Brain microvascular endothelial cell (primary cell): ENCODE results near the gene BMPR1A.

Experiments
- DNase-seq: peaks from one replicate; pipeline ENCODE4 v3.0.0-alpha.2; 2020
- H3K27ac ChIP-seq: fragments of 250-450 bp; sonication (Bioruptor Pico); 2 replicates; pipeline ENCODE4 v1.5.1; 2020; ENCODE audit warnings: mild to moderate bottlenecking, moderate library complexity
- H3K27me3 ChIP-seq: fragments of 250-450 bp; sonication (Bioruptor Pico); replicated peaks from 2 replicates; pipeline ENCODE4 v1.5.1; 2020; ENCODE audit warnings: mild to moderate bottlenecking
- H3K36me3 ChIP-seq: fragments of 250-450 bp; sonication (Bioruptor Pico); replicated peaks from 2 replicates; pipeline ENCODE4 v1.5.1; 2020; ENCODE audit warnings: mild to moderate bottlenecking
- H3K4me3 ChIP-seq: 2 replicates; pipeline ENCODE4 v1.5.1; 2011; ENCODE audit warnings: low read depth, mild to moderate bottlenecking, control low read depth, low read length, moderate library complexity
- CTCF ChIP-seq: IDR thresholded peaks from 2 replicates; pipeline ENCODE4 v1.5.1; 2011; ENCODE audit warnings: low read depth, mild to moderate bottlenecking, moderate library complexity, low read length, control low read depth, inconsistent platforms; ENCODE audit errors: missing control alignments
- in situ Hi-C: cut with HindIII; loops from 2 replicates; pipeline ENCODE4 v1.10.0; 2017; ENCODE audit warnings: low sequenced_read_pairs, low pct_ligation_motif_present

BMPR1A gene

DNA sequence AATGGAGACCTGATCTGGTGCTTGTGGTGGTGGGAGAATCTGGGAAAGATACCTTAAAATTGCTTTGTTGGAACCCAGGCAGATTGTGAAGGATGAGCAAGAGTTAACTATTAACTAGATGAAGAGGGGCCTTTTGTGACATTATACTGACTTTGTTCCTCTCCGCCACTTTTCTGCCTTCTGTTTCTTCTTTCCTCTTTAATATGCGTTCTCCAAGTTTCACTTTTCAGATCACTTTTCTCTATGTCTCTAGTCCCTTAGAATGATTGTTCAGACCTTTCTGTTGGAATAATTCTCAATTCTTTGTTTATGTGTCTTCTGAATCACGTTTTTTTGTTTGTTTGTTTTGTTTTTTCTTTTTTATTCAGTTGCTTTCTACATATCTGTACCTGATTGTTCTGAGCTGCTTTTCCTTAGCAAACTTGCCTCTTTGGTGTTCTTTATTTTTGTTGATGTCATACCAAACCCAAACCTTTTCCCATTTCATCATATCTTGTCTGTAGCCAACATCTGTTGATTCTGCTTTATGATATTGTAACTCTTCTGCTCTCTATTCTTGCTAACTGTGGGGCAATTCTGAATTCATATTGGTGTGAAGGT, 2.8 kb downstream of the BMPR1A start:
- Histone ChIP-seq H3K27me3 (no peaks in the 10 kb centered on the region), H3K4me3 (no peak overlapping the region), H3K36me3 (no peaks in the 10 kb centered on the region), H3K27ac (no peak overlapping the region)
- in situ Hi-C loops: no loop called here
- TF ChIP-seq CTCF: no peak
- DNase-seq: no peak

- H3K36me3 ChIP-seq: no peaks in the 10 kb centered on the region
- TF ChIP-seq CTCF: no peak
- no peak for DNase-seq
- in situ Hi-C loops: no loop called here
- no peak overlapping the region for H3K27ac ChIP-seq
- no peaks in the 10 kb centered on the region for H3K27me3 ChIP-seq
- no peak overlapping the region for H3K4me3 ChIP-seq
Measured at GRCh38 chr10:86763404-86763803, 7.0 kb downstream of the BMPR1A start.

- Histone ChIP-seq H3K4me3 (no peak overlapping the region), H3K27ac (no peak overlapping the region), H3K27me3 (no peaks in the 10 kb centered on the region), H3K36me3 (no peaks in the 10 kb centered on the region)
- no peak for TF ChIP-seq CTCF
- DNase-seq: no peak
- in situ Hi-C loops: no loop called here
Measured at GRCh38 chr10:86765548-86765947, 9.1 kb downstream of the BMPR1A start.

GRCh38 chr10:86768412-86769062, 12.1 kb downstream of the BMPR1A start:
- no peak overlapping the region for H3K4me3 ChIP-seq
- in situ Hi-C loops: no loop called here
- no peak for TF ChIP-seq CTCF
- H3K36me3 ChIP-seq: no peaks in the 10 kb centered on the region
- no peak for DNase-seq
- no peaks in the 10 kb centered on the region for H3K27me3 ChIP-seq
- no peak overlapping the region for H3K27ac ChIP-seq

- H3K4me3 ChIP-seq: no peak overlapping the region
- no peak for TF ChIP-seq CTCF
- no peak overlapping the region for H3K27ac ChIP-seq
- in situ Hi-C loops: no loop called here
- H3K36me3 ChIP-seq: no peaks in the 10 kb centered on the region
- no peaks in the 10 kb centered on the region for H3K27me3 ChIP-seq
- no peak for DNase-seq
Measured at GRCh38 chr10:86769991-86770390, 13.6 kb downstream of the BMPR1A start.
